GM12801 (cell line): ENCODE data around the gene ASTE1.

Experiments used
- TF ChIP-seq, protein P1 (sequence below): IDR thresholded peaks from one replicate; pipeline ENCODE4 v1.5.1; 2011; ENCODE audit warnings: control low read depth; ENCODE audit not compliant: insufficient read length; ENCODE audit errors: extremely low read depth

ASTE1 gene

DNA sequence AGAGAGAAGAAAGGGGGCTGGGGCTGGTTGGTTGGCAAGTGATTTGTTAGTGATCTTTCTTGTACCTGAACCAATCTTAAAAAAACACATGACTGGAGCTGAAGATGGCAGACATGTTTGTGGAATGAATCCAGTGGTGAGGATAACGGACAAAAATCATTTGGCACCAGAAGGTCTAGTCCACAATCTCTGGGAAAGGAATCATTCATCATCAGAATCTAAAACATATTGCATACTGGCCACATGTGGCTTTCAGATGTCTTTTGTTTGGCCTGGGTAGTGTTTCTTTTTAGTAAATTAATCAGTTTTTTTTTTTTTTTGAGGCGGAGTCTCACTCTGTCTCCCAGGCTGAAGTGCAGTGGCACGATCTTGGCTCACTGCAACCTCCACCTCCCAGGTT, 5.0 kb upstream of the ASTE1 start:
- TF ChIP-seq, protein P1, sequence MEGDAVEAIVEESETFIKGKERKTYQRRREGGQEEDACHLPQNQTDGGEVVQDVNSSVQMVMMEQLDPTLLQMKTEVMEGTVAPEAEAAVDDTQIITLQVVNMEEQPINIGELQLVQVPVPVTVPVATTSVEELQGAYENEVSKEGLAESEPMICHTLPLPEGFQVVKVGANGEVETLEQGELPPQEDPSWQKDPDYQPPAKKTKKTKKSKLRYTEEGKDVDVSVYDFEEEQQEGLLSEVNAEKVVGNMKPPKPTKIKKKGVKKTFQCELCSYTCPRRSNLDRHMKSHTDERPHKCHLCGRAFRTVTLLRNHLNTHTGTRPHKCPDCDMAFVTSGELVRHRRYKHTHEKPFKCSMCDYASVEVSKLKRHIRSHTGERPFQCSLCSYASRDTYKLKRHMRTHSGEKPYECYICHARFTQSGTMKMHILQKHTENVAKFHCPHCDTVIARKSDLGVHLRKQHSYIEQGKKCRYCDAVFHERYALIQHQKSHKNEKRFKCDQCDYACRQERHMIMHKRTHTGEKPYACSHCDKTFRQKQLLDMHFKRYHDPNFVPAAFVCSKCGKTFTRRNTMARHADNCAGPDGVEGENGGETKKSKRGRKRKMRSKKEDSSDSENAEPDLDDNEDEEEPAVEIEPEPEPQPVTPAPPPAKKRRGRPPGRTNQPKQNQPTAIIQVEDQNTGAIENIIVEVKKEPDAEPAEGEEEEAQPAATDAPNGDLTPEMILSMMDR = no peak

GRCh38 chr3:131028844-131029243, 2.2 kb upstream of the ASTE1 start:
- TF ChIP-seq, protein P1 = no peak

- TF ChIP-seq, protein P1 = no peak
Observed at GRCh38 chr3:131025539-131025938, 1.1 kb downstream of the ASTE1 start.

DNA sequence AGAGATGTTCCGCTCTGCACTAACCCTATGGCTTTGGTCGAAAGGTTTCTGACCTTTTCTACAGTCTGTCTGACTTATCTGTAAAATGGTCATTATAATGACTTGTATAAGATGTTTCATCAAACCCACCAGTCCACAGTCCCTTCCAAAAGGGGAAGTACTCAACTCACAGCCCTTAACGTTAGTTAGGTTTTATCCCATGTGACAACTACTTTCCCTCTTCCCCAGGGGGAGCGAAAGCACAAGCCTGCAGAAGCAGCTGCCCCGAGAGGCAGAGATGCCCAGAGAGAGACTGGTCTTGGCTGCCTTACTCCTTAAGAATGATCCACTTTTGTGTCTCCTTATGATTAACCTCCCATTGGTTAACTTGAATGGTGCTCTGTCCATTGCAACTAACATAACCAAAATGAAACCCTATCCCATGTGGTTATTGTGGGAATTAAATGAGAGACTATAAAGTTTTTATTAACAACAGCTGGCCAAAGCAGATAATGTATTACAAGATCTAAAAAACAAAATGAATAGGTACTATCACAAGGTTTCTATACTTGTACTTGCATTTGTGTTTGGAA, 6.4 kb downstream of the ASTE1 start:
- TF ChIP-seq, protein P1 = no peak

GRCh38 chr3:131018970-131019369, 7.7 kb downstream of the ASTE1 start:
- TF ChIP-seq, protein P1 = no peak

GRCh38 chr3:131009698-131010097, 16.9 kb downstream of the ASTE1 start:
- TF ChIP-seq, protein P1 = no peak

DNA sequence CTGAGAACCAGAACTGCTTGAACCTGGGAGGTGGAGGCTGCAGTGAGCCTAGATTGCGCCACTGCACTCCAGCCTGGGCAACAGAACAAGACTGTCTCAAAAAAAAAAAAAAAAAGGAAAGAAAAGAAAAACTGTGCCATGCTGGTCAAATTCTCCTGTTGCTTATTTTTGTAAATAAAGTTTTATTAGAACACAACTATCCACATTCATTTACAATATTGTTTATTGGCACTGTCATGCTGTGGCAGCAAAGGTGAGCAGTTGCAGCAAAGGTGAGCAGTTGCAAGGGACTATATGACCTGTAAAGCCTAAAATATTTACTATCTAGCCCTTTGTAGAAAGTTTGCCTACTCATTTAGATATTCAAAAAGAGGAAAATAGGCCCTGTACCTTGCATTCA, 18.3 kb downstream of the ASTE1 start:
- TF ChIP-seq, protein P1 = no peak
